SHP77 treated with DMSO at 0.1 percent for 48 hours (cell line): ENCODE measurements around the gene ZNF407.
A peak's percentile ranks its signal among the peaks of the same experiment; 100 is the strongest.

Experiments
- DNase-seq: peaks from one replicate; lab custom pipeline; 2025; lab: John Stamatoyannopoulos, UW

ZNF407 gene

DNA sequence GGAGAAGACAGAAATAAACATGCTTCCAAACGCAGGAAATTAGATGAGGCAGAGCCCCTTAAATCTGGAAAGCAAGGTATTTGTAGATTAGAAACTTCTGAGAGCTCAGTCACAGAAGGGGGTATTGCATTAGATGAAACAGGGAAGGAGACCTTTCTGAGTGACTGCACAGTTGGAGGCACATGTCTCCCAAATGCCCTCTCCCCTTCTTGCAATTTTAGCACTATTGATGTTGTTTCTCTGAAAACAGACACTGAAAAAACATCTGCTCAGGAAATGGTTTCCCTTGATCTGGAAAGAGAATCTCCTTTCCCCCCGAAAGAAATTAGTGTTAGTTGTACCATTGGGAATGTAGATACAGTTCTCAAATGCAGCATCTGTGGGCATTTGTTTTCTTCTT lies 33.5 kb downstream of the ZNF407 start:
- DNase-seq = no peak

GRCh38 chr18:74631623-74632350 lies 34.1 kb downstream of the ZNF407 start:
- DNase-seq = no peak

- DNase-seq = no peak
These were observed 34.6 kb downstream of the ZNF407 start for GRCh38 chr18:74632351-74632679.

DNA sequence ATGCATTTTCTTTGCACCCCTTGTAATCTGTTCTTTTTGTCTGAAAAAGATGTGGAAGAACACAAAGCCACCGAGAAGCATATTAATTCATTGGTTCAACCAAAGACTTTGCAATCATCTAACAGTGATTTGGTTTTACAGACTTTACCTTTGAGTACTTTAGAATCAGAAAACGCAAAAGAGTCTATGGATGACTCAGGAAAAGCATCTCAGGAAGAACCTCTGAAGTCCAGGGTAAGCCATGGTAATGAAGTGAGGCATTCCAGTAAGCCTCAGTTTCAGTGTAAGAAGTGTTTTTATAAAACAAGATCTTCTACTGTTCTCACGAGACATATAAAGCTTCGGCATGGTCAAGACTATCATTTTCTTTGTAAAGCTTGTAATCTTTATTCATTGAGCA lies 35.2 kb downstream of the ZNF407 start:
- no peak for DNase-seq

DNA sequence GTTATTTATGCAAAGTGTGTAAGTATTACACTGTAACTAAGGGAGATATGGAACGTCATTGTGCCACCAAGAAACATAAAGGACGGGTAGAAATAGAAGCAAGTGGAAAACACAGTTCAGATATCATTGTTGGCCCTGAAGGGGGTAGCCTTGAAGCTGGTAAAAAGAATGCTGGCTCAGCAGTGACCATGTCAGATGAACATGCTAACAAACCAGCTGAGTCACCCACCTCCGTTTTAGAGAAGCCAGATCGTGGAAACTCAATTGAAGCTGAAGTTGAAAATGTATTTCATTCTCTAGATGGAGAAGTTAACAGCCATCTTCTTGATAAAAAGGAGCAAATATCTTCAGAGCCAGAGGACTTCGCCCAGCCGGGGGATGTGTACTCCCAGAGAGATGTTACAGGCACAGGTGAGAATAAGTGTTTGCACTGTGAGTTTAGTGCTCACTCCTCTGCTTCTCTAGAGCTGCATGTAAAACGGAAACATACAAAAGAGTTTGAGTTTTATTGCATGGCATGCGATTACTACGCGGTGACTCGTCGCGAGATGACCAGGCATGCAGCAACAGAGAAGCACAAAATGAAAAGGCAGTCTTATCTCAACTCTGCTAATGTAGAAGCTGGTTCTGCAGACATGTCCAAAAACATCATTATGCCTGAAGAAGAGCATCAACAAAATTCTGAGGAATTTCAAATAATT lies 36.1 kb downstream of the ZNF407 start:
- DNase-seq = no peak

DNA sequence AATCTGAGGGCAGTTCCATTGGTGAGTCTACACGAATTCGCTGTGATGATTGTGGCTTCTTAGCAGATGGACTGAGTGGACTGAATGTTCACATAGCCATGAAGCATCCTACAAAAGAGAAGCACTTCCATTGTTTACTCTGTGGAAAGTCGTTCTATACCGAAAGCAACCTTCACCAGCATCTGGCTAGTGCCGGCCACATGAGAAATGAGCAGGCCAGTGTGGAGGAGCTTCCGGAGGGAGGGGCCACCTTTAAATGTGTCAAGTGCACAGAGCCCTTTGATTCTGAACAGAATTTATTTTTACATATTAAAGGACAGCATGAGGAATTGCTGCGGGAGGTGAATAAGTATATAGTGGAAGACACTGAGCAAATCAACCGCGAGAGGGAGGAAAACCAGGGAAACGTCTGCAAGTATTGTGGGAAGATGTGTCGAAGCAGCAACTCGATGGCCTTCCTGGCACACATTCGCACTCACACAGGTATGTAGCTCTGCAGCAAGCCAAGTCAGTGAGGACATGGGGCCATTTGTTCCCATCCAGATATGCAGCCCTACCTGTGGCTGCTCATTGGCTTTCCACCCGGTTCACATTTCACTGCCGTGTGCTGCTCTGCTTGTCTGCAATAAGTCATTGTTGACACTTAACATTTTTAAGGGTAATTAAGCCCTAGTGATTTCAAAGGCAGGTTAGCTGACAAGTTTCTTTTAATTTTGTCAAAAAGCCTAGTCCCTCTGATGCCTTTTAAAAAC lies 37.7 kb downstream of the ZNF407 start:
- DNase-seq = no peak

GRCh38 chr18:74637070-74637469 lies 39.4 kb downstream of the ZNF407 start:
- no peak for DNase-seq

DNA sequence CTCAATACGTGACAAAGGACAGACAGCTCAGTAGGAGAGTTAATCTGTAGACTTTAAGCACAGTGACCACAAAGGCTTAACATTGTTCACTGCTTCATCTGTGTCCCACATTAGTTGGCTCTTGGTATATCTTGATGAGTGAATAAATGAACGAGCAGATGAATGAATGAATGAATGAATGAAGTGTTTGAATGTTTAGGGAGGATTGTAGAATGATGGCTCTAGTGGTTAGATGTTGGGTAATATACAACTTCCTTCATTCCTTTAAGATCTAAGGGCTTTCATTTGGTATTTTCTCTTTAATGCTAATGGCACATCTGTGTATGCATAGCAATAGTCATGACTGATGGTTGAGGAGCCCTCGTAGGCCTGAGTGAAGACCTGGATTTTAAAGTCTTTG lies 40.5 kb downstream of the ZNF407 start:
- DNase-seq = no peak

- no peak for DNase-seq
These were observed 47.0 kb downstream of the ZNF407 start for GRCh38 chr18:74644713-74645112.

DNA sequence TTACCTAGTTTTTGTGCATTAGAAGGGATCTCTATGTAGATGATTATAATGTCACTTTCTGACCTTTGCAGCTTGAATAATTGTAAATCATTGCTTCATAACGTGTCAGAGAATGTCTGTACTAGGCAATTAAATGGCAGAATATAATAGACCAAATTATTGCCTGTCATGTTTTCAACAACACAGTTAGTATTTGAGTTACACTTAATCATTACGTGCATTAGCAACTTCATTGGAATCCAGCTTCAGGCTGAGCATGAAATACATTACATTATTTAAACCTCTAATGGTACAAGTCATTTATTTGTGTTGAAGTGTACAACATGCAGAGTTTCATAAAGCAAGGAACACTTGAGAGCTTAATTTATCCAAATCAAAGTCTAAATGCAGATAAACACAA lies 48.0 kb downstream of the ZNF407 start:
- no peak for DNase-seq

- DNase-seq = no peak
These were observed 53.9 kb downstream of the ZNF407 start for GRCh38 chr18:74651327-74652128.

GRCh38 chr18:74652392-74652988 lies 54.8 kb downstream of the ZNF407 start:
- no peak for DNase-seq

DNA sequence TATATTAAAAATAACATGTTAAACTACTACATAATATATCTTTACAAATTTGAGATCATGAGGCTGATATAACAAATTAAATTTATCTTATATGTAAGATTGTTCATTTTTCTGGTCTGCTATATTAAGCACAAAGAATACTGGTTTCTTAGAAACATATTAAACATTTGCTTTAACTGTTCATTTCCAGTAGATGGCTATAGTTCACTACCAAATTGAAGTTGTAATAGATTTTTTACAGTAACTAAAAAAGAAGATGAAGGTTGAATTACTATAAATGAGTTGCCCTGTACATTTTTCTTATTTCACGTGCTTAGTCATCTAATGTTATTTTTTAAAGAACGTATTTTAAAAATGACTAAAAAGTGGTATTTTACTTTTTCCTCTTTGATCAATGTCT lies 57.0 kb downstream of the ZNF407 start:
- peak; percentile 31 for DNase-seq

- DNase-seq = no peak
These were observed 63.3 kb downstream of the ZNF407 start for GRCh38 chr18:74661008-74661407.

DNA sequence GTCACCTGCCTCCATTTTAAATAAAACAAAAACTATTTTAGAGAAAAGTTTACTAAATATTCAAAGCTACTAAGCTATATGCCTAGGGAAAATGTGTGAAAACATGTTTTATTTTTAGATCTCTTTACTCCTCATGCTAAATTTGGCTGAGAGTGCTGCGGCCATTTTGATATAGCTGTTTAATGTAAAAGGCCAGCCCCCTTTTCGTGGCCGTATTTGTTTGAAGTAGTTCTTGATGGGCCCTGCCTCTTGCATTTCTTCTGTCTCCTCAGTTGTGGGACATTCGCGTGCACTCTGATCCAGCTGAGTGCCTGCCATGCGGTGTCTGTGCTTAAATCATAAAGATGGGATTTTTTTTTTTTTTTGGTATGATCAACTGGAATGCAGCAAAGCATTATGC lies 64.0 kb downstream of the ZNF407 start:
- DNase-seq = no peak

DNA sequence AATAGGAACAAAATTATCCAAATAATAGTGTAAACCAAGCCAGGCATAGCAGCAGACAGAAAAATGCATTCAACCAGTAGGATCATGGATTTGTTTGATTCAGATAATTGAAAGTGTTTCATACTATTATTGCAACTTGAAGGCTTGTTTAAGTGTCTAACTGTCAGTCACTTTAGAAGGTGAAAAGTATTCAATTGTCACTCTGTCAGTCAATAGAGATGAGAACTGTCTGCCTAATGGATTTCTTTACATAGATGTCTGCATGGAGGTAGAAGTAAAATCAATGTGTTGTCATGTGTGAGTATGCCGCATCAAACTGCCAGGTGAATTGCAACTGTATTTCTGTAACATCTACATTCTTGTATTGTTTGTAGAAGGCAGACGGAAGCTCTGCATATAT lies 65.0 kb downstream of the ZNF407 start:
- DNase-seq = no peak

- DNase-seq = no peak
These were observed 67.7 kb downstream of the ZNF407 start for GRCh38 chr18:74665346-74665745.

- DNase-seq = no peak
These were observed 68.2 kb downstream of the ZNF407 start for GRCh38 chr18:74665905-74666304.

DNA sequence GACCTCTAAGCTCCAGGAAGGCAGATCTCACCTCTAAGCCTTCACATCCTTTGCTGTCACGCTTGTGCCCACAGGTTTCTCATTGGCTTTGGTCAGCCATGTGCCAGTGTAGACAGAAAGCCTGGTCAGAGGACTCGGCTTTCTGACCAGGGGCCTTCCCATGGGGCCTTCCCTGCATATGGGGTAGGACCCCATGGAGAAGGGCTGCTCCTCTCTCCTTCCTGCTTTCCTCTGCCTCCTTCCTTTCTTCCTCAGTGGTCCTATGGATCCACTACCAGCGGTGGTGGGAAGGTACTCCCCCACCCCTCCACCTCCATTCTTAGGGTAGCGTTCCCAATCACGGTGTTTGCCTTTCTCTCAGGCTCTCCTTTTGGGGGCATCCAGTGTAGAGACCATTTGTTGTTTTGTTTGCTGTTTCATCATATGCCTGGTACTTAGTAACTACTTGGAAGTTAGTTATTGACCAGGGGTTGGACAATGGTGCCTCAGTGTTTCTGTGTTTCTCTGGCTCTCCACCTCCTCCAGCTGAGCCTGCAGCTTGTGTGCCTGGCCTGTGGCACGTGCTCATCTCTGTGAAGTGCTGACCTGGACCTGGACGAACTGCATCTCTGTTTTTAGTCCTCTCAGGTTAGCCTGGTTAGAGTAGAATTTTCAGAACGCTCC lies 71.6 kb downstream of the ZNF407 start:
- no peak for DNase-seq

DNA sequence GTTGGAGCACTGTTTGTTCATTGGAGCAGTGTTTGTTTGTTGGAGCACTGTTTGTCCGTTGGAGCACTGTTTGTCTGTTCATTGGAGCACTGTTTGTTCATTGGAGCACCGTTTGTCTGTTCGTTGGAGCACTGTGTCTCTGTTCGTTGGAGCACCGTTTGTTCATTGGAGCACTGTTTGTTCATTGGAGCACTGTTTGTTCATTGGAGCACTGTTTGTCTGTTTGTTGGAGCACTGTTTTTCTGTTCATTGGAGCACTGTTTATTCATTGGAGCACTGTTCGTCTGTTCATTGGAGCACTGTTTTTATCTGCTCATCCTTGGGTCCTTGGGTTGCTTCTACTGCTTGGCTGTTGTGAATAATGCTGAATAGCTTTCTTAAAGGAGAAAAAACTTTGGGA lies 74.7 kb downstream of the ZNF407 start:
- DNase-seq = no peak

- no peak for DNase-seq
These were observed 76.8 kb downstream of the ZNF407 start for GRCh38 chr18:74674487-74674886.
